ENCODE data around the gene ARID1B.

DNA sequence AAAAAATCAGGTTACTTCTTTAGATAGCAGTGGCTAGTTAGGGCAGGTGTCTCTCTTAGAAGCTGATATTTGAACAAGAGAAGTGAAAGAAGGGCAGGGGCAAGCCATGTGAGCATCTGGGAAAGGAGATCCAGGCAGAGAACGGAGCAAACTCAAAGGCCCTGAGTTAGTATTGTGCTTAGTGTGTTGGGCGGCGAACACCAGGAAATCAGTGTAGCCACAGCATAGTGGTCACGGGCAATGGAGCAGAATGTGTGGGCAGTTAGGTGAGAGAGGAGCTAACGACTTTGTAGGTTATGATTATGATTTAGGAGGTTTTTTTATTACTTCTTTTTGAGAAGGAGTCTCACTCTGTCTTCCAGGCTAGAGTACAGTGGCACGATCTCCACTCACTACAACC lies 316.9 kb downstream of the ARID1B start:
- no peak for TF ChIP-seq GATA2 (IDR thresholded peaks at IDR 0.05; ENCODE audit: low read depth, low read length)
- no peak for TF ChIP-seq GATA3 (IDR thresholded peaks at IDR 0.05; ENCODE audit: low read depth, low read length)
